ENCODE data around the gene TMEM164. TPM values are rescaled to one million over a fixed set of nuclear protein-coding genes. Genes with fewer than 3 reads are reported as not detected.

TMEM164 gene
- total RNA-seq, 2 donors from 2014 or later = 12.2 to 24.1 TPM

GRCh38 chrX:110042496-110042895 is 39.6 kb downstream of the TMEM164 start:
- Mint-ChIP-seq H3K27me3 (no peaks in the 10 kb centered on the region), H3K4me3 (no peak overlapping the region), H3K4me1 (no peaks in the 10 kb centered on the region), H3K36me3 (ENCODE audit: low read depth) (no peaks in the 10 kb centered on the region), H3K27ac (no peak overlapping the region), H3K9me3 (no peaks in the 10 kb centered on the region)
- ATAC-seq (replicated peaks) = no peak

DNA sequence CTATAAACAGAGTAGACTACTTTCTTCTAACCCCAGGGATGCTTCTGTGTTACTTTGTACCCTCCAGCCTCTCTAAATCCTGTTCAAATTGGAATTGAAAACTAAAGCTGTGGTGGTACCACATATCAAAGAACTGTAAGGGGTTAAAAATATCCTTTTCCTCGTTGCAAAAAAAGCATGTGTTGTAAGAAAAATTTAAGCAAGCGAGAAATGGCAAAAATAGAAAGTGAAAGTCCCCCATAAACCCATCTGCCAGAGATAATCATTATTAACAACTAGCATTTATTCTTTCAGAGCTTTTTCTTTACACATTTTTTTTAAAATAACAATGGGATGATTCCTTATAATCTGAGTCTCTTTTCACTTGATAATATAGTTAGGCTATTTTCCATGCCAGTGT is 40.6 kb downstream of the TMEM164 start:
- no peaks in the 10 kb centered on the region for H3K9me3 Mint-ChIP-seq
- H3K27me3 Mint-ChIP-seq = no peaks in the 10 kb centered on the region
- no peaks in the 10 kb centered on the region for H3K36me3 Mint-ChIP-seq (ENCODE audit: low read depth)
- no peak for ATAC-seq (replicated peaks)
- no peak overlapping the region for H3K27ac Mint-ChIP-seq
- no peak overlapping the region for H3K4me3 Mint-ChIP-seq
- no peaks in the 10 kb centered on the region for H3K4me1 Mint-ChIP-seq

GRCh38 chrX:110044346-110045249 is 41.7 kb downstream of the TMEM164 start:
- H3K36me3 Mint-ChIP-seq (ENCODE audit: low read depth) = no peaks in the 10 kb centered on the region
- no peaks in the 10 kb centered on the region for H3K4me1 Mint-ChIP-seq
- ATAC-seq (replicated peaks) = no peak
- no peak overlapping the region for H3K27ac Mint-ChIP-seq
- H3K27me3 Mint-ChIP-seq = no peaks in the 10 kb centered on the region
- H3K9me3 Mint-ChIP-seq = no peaks in the 10 kb centered on the region
- no peak overlapping the region for H3K4me3 Mint-ChIP-seq

- Mint-ChIP-seq H3K4me1 (no peaks in the 10 kb centered on the region), H3K36me3 (ENCODE audit: low read depth) (no peaks in the 10 kb centered on the region), H3K4me3 (no peak overlapping the region), H3K9me3 (no peaks in the 10 kb centered on the region), H3K27ac (no peak overlapping the region), H3K27me3 (no peaks in the 10 kb centered on the region)
- ATAC-seq (replicated peaks) = no peak
Observed at GRCh38 chrX:110045421-110045820, 42.5 kb downstream of the TMEM164 start.

GRCh38 chrX:110046001-110046400 is 43.1 kb downstream of the TMEM164 start:
- ATAC-seq (replicated peaks) = no peak
- Mint-ChIP-seq H3K27ac (no peak overlapping the region), H3K4me1 (no peaks in the 10 kb centered on the region), H3K9me3 (no peaks in the 10 kb centered on the region), H3K27me3 (no peaks in the 10 kb centered on the region), H3K36me3 (ENCODE audit: low read depth) (no peaks in the 10 kb centered on the region), H3K4me3 (no peak overlapping the region)

- no peaks in the 10 kb centered on the region for H3K36me3 Mint-ChIP-seq (ENCODE audit: low read depth)
Observed at GRCh38 chrX:110046971-110047370, 44.1 kb downstream of the TMEM164 start.

GRCh38 chrX:110049096-110049495 is 46.2 kb downstream of the TMEM164 start:
- Mint-ChIP-seq H3K4me3 (no peak overlapping the region), H3K9me3 (no peaks in the 10 kb centered on the region), H3K4me1 (no peaks in the 10 kb centered on the region), H3K27ac (no peak overlapping the region), H3K36me3 (ENCODE audit: low read depth) (peaks cover 7% of the 10 kb centered on the region), H3K27me3 (no peaks in the 10 kb centered on the region)
- ATAC-seq (replicated peaks) = no peak

More at GRCh38 chrX:110046971-110047370, 44.1 kb downstream of the TMEM164 start:
- ATAC-seq (replicated peaks) = no peak
- Mint-ChIP-seq H3K27ac (no peak overlapping the region), H3K9me3 (no peaks in the 10 kb centered on the region), H3K27me3 (no peaks in the 10 kb centered on the region), H3K4me1 (no peaks in the 10 kb centered on the region), H3K4me3 (no peak overlapping the region)

DNA sequence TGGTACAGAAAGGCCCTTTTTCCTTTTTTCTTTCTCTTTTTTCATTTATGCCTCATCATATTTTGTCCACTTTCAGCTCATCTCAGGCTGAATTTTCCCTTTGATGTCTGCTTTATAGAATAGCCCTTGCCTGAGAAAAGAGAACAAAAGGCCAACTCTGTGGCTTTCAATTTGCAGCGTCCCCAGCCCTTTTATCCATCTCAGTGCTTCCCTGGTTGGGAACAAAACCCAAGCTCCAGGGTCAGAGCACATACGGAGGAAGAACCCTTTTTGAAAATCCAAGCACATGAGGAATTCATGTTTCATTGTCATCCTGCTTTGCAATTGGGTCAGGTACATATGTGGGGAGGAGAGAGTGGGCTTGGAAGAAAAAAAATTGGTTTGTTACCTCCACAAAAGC is 47.5 kb downstream of the TMEM164 start:
- no peak overlapping the region for H3K4me3 Mint-ChIP-seq

DNA sequence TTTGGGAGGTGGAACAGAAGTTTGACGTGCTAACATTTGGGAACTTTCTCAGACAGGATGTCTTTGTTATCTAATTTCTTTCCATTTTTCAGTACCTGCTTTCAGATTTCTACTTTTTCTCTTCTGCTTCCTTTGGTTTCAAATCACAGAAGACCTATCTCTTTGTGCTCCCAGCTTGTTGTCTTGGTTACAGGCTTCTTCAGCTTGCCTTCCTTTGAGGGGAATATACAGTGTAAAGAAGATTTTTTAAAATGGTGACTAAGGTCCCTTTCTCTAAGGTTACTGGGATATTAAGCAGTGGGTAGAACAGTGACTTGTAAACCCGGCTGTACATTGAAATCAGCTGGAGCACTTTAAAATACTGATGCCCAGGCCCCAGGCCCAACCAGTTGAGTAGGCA is 48.0 kb downstream of the TMEM164 start:
- peaks cover 11% of the 10 kb centered on the region for H3K36me3 Mint-ChIP-seq (ENCODE audit: low read depth)
- H3K4me3 Mint-ChIP-seq = no peak overlapping the region
- no peak for ATAC-seq (replicated peaks)
- no peaks in the 10 kb centered on the region for H3K4me1 Mint-ChIP-seq
- no peaks in the 10 kb centered on the region for H3K27me3 Mint-ChIP-seq
- H3K9me3 Mint-ChIP-seq = no peaks in the 10 kb centered on the region
- no peak overlapping the region for H3K27ac Mint-ChIP-seq

More for the DNA sequence above, 47.5 kb downstream of the TMEM164 start:
- H3K36me3 Mint-ChIP-seq (ENCODE audit: low read depth) = peaks cover 11% of the 10 kb centered on the region
- no peaks in the 10 kb centered on the region for H3K9me3 Mint-ChIP-seq
- ATAC-seq (replicated peaks) = no peak
- no peak overlapping the region for H3K27ac Mint-ChIP-seq
- H3K4me1 Mint-ChIP-seq = no peaks in the 10 kb centered on the region
- no peaks in the 10 kb centered on the region for H3K27me3 Mint-ChIP-seq

DNA sequence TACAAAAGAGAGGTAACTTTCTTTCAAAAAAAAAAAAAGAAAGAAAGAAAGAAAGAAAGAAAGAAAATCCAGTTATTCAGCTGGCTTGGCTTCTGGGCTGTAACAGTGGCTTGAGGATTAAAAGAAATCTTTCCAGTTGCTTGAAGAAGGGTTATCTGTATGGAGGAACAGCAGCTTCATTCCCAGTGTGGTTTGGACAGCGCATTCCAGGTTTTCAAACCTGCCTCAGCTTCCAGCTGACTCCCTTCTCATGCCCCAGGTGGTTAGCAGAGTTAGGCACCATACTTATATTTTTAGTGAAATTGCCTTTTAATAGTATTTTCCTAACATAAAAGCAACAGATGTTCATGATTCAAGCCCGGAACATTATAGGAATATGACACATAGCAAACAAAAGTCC is 48.6 kb downstream of the TMEM164 start:
- no peaks in the 10 kb centered on the region for H3K27me3 Mint-ChIP-seq
- ATAC-seq (replicated peaks) = no peak
- H3K4me1 Mint-ChIP-seq = no peaks in the 10 kb centered on the region
- H3K4me3 Mint-ChIP-seq = no peak overlapping the region
- H3K36me3 Mint-ChIP-seq (ENCODE audit: low read depth) = peaks cover 11% of the 10 kb centered on the region
- no peak overlapping the region for H3K27ac Mint-ChIP-seq
- H3K9me3 Mint-ChIP-seq = no peaks in the 10 kb centered on the region

DNA sequence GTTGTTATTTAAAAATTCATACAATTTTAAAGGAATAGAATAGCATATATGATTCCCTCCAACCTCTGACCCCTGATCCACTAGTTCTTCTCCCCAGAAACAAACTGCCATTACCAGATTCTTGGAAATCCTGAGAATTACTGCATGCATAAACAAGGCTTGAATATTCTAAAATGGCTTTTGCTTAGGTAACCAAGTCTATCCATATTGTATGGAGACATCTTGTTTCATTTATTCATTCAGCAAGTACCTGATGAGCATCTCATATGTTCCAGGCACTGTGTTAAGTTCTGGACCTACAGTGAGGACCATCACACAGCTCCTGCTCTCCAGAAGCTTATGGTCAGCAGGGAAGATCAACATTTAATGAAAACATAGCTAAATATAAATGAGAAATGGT is 49.4 kb downstream of the TMEM164 start:
- Mint-ChIP-seq H3K36me3 (ENCODE audit: low read depth) (peaks cover 11% of the 10 kb centered on the region), H3K9me3 (no peaks in the 10 kb centered on the region), H3K27me3 (no peaks in the 10 kb centered on the region), H3K4me1 (no peaks in the 10 kb centered on the region), H3K4me3 (no peak overlapping the region), H3K27ac (no peak overlapping the region)
- no peak for ATAC-seq (replicated peaks)

GRCh38 chrX:110053453-110053852 is 50.5 kb downstream of the TMEM164 start:
- H3K4me3 Mint-ChIP-seq = no peak overlapping the region
- H3K27me3 Mint-ChIP-seq = no peaks in the 10 kb centered on the region
- no peak for ATAC-seq (replicated peaks)
- H3K27ac Mint-ChIP-seq = no peak overlapping the region
- peaks cover 11% of the 10 kb centered on the region for H3K36me3 Mint-ChIP-seq (ENCODE audit: low read depth)
- H3K4me1 Mint-ChIP-seq = no peaks in the 10 kb centered on the region
- H3K9me3 Mint-ChIP-seq = no peaks in the 10 kb centered on the region

DNA sequence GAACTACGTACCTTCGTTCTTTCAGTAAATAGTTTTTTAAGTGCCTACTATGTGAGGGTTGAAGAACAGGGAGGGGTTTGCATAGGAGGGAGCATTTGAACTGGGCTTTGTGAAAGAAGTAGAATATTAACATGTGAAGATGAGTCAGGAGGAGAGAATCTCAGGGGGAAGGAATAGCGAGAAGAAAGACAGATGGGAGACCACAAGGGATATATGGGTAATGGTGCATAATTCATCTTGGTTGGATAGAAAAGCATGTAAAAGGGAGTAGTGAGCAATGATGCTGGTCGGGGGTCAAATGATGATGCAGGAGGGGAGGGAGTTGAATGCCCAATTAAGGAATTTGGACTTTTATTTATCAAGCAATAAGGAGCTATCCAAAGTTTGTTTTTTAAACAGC is 52.7 kb downstream of the TMEM164 start:
- no peak for ATAC-seq (replicated peaks)
- H3K9me3 Mint-ChIP-seq = no peaks in the 10 kb centered on the region
- no peaks in the 10 kb centered on the region for H3K4me1 Mint-ChIP-seq
- no peaks in the 10 kb centered on the region for H3K27me3 Mint-ChIP-seq
- peaks cover 11% of the 10 kb centered on the region for H3K36me3 Mint-ChIP-seq (ENCODE audit: low read depth)
- H3K27ac Mint-ChIP-seq = no peak overlapping the region
- no peak overlapping the region for H3K4me3 Mint-ChIP-seq

GRCh38 chrX:110056419-110056818 is 53.5 kb downstream of the TMEM164 start:
- H3K27me3 Mint-ChIP-seq = no peaks in the 10 kb centered on the region
- no peak overlapping the region for H3K27ac Mint-ChIP-seq
- H3K9me3 Mint-ChIP-seq = no peaks in the 10 kb centered on the region
- no peak overlapping the region for H3K4me3 Mint-ChIP-seq
- no peak for ATAC-seq (replicated peaks)
- peaks cover 11% of the 10 kb centered on the region for H3K36me3 Mint-ChIP-seq (ENCODE audit: low read depth)
- H3K4me1 Mint-ChIP-seq = no peaks in the 10 kb centered on the region

DNA sequence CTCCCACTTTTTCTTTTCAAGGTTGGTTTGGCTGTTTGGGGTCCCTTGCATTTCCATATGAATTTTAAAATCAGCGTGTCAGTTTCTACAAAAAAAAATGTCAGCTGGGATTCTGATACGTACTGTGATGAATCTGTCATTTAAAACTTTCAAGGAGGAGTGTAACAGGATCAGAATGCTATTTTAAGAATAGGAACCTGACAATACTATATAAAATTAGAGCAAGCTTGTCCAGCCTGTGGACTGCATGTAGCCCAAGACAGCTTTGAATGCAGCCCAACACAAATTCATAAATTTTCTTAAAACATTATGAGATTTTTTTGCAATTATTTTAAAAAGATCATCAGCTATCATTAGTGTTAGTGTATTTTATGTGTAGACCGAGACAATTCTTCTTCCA is 56.5 kb downstream of the TMEM164 start:
- ATAC-seq (replicated peaks) = no peak
- Mint-ChIP-seq H3K27me3 (no peaks in the 10 kb centered on the region), H3K36me3 (ENCODE audit: low read depth) (peaks cover 1% of the 10 kb centered on the region), H3K9me3 (no peaks in the 10 kb centered on the region), H3K27ac (no peak overlapping the region), H3K4me1 (no peaks in the 10 kb centered on the region), H3K4me3 (no peak overlapping the region)

Data from activated T-helper 17 cell treated with anti-CD3 and anti-CD28 coated beads, Interleukin-2, amount 50 U/mL, for 72 hours (primary cell).